AG09319 (cell line): ENCODE data around the gene YTHDC1.

Experiments
- DNase-seq: peaks from one replicate; pipeline ENCODE4 v3.0.0-alpha.2; 2010; ENCODE audit warnings: low read depth; ENCODE audit errors: extremely low read depth
- CTCF ChIP-seq: IDR thresholded peaks from 2 replicates; pipeline ENCODE4 v1.5.1; 2011; ENCODE audit warnings: low read depth, mild to moderate bottlenecking, inconsistent platforms, low read length, moderate library complexity

YTHDC1 gene

GRCh38 chr4:68385267-68385666 is 35.4 kb upstream of the YTHDC1 start:
- TF ChIP-seq CTCF: no peak
- DNase-seq: no peak

- TF ChIP-seq CTCF: no peak
Measured at GRCh38 chr4:68383115-68383514, 33.2 kb upstream of the YTHDC1 start.

GRCh38 chr4:68378226-68378625 is 28.3 kb upstream of the YTHDC1 start:
- no peak for DNase-seq
- no peak for TF ChIP-seq CTCF

More at GRCh38 chr4:68383115-68383514, 33.2 kb upstream of the YTHDC1 start:
- no peak for DNase-seq

GRCh38 chr4:68375667-68376559 is 26.0 kb upstream of the YTHDC1 start:
- peak; percentile 47 for DNase-seq
- TF ChIP-seq CTCF: peak; percentile 99

GRCh38 chr4:68373513-68373912 is 23.6 kb upstream of the YTHDC1 start:
- DNase-seq: peak; percentile 52
- no peak for TF ChIP-seq CTCF

- DNase-seq: no peak
- TF ChIP-seq CTCF: no peak
Measured at GRCh38 chr4:68372588-68372987, 22.7 kb upstream of the YTHDC1 start.

- TF ChIP-seq CTCF: no peak
- no peak for DNase-seq
Measured at GRCh38 chr4:68369142-68369805, 19.4 kb upstream of the YTHDC1 start.
